Spleen (tissue), 7 donors: ENCODE data around the gene MYO7A.

Source experiments
- CTCF ChIP-seq, 11 experiments: fragments of 200-600 bp in 7 of 11; fragments of 450-650 bp in 4 of 11; sonication (generic) in 4 of 11; IDR thresholded peaks in 8 of 11; conservative IDR thresholded peaks in 3 of 11; 1 replicate in 7 of 11; 2 replicates in 4 of 11; pipeline versions ENCODE4 v1.4.0 to v1.8.0; 2016 to 2021; ENCODE audit warnings: antibody characterized with exemption in 11 of 11, inconsistent platforms in 4 of 11, mild to moderate bottlenecking in 1 of 11
- POLR2A ChIP-seq, 3 donors: fragments of 450-650 bp; IDR thresholded peaks; one replicate each; pipeline ENCODE4 v1.5.1; 2017; ENCODE audit warnings: antibody characterized with exemption in 3 of 3, mild to moderate bottlenecking in 1 of 3
- POLR2AphosphoS5 ChIP-seq, 3 donors: sonication (generic); formaldehyde crosslinking; IDR thresholded peaks; one replicate each; pipeline ENCODE4 v1.5.1; 2017; ENCODE audit warnings: antibody characterized with exemption in 3 of 3
- donor health status: DM: no; HTN: no; CAD: no; lungs with moderate emphysema.
- donor health status: DM: no; HTN: no; CAD: no.
- donor health status: DM: no; HTN: no; CAD: no.

DNA sequence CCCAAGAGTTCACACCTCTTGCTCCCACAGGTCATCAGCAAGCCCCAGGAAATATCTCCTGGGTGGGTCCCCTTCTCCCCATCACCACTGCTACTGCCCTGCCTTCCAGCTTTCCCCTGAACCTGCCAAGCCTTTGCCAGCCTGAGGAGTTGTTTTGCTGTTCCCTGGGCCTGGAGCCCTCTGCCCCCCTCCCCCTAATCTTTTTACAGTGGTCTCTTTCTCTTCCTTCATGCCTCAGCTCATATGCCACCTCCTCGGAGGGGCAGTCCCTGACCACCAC, 18.9 kb downstream of the MYO7A start:
- TF ChIP-seq CTCF (IDR thresholded peaks at IDR 0.05 in 8 of 11, conservative IDR thresholded peaks at IDR 0.05 in 3 of 11) (no peak), POLR2A (IDR thresholded peaks at IDR 0.05) (no peak), POLR2AphosphoS5 (IDR thresholded peaks at IDR 0.05) (no peak)
